ENCODE data around the gene CALML3.

Gene CALML3

GRCh38 chr10:5507649-5508131 lies 17.1 kb upstream of the CALML3 start:
- no peak for DNase-seq (ENCODE audit: low spot score)

DNA sequence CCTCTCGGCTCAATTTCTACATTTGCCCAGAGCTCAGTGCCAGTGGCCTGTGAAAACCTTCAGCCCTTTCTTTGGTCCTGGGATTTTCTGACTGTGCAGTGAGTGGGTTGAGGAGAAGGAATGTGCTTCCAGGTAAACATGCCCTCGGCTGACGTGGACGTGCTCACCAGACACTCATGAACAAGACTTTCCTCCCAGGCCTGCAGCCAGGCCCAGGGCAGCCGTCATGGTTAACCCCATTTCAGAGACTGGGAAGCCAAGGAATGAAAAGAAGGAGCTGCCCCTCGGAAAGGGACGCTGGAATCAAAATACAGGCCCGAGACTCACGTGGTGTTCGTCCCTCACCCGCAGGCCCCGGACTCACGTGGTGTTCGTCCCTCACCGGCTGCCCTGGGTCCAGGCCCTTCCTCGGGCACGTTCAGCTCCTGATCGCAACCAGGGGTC lies 16.6 kb upstream of the CALML3 start:
- DNase-seq (ENCODE audit: low spot score), result no peak

- DNase-seq (ENCODE audit: low spot score), result no peak
Measured at GRCh38 chr10:5508786-5509185, 16.0 kb upstream of the CALML3 start.

GRCh38 chr10:5509236-5509635 lies 15.5 kb upstream of the CALML3 start:
- DNase-seq (ENCODE audit: low spot score), result no peak

DNA sequence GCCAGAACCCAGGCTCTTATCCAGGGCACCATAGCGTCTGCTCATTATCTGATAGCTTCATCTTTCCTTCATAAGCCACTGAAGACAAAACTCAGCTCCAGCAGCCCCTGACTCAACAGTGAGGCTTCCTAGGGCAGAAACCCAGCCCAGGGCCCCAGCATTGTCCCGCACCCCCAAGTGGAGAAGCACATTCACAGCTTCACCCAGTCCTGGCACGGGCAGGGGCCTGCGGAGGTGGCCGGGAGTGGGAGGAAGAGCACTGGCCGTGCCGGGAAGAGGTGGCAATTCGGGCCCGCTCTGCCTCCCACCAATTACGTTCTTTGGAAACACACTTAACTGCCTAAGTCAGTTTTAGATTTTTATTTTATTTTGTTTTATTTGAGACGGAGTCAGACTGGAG lies 15.1 kb upstream of the CALML3 start:
- no peak for DNase-seq (ENCODE audit: low spot score)

DNA sequence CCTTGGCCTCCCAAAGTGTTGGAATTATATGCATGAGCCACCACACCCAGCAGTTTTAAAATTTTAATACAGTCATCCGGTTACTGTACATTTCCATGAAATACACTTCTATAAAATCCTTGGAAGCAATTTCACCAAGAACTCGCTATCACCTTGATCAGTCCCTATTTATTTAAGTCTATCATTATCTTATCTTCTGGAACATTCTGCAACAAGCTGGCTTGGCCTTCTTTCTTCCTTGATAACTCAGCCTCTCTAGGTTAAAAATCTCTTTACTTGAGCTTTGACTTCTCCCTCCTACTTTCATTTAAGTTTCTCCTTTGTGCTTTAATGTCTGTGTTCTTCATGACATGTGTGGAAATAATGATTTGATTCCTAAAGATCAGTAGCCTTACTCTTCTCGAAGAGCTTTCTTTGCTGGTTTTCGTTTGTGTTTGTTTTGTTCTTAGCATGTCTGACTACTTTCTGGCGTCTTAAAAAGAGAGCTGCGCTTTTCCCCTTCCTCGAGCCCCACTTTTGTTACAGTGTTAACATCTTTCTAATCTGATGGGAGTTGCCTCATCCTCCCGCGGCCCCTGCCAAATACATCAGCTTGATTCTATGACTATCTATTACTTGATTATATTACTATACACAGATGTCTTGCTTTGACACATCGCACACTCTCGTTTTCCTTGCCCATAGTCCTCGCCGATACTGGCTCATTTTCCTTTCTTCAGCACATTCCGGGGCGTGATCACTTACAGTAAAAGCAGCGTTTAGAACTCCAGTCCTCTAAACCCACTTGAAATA lies 14.3 kb upstream of the CALML3 start:
- no peak for DNase-seq (ENCODE audit: low spot score)

- DNase-seq (ENCODE audit: low spot score), result no peak
Measured at GRCh38 chr10:5511231-5511884, 13.4 kb upstream of the CALML3 start.

DNA sequence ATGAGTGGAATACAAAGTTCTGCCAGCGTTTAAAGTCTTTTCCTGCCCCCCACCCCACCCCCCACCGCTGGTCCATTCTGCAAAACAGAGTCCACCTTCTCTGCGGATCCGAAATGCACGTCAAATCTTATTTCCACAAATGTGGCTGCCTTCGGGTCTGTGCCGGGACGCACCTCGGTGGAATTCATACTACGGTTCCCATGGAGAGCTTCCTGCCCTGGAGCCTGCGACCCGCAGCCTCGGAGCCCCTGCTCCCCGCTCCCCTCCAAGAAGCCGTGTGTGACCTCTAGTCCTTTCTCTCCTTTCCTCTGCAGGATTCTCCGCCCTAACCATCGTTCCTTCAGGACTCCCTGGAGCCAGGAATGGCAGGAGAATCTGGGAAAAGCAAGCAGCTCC lies 12.9 kb upstream of the CALML3 start:
- no peak for DNase-seq (ENCODE audit: low spot score)

DNA sequence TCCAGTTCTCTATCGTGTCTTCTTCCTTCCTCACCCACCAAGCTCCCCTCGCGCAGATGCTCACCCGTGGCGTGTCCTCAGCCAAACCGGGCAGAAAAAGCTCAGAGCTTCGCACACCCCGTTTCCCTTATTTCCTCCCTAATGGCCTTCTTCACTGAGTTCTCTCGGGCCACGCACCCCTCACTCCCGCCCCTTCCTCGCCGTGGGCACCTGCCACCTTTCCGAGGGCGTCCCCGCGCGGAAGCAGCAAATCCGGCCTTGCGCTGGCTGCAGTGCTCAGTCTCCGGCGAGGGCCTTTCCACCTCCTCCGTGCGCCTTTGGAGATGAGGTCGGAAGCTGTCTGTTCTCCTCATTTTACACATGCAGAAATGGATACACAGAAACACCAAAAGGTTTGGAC lies 12.4 kb upstream of the CALML3 start:
- DNase-seq (ENCODE audit: low spot score), result no peak

DNA sequence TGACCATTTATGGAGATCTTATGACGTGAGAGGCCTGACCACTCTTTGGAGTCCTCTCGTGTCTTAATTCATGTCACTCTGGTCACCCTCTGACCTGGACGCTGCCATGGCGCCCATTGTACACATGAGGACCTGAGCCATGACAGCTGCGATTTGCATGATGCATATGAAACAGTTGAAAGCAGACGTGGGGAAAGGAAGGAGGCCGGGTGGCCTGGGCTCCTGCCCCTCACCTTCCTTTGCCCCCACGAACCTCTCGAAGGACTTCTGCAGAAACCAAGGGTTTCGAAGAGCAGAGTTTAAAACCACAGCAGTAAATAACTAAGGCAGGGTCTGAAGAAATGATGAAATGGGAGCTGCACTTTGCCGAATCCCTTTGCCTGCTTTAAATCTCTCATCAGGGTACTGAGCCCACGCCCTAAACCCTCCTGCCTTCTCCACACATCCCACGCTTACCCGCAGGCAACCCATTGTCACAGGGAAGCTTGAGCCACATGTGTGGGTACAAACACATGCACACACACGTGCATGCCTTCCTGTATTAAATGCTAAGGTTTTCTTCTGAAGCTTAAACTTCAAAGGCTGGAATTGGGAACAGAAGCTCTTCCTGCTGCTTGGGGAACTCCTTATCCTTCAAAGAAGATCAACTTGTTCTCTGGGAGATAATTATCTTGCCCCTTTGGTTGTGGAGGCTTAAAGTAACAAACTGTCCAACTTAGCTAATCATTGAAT lies 11.7 kb upstream of the CALML3 start:
- DNase-seq (ENCODE audit: low spot score), result no peak

DNA sequence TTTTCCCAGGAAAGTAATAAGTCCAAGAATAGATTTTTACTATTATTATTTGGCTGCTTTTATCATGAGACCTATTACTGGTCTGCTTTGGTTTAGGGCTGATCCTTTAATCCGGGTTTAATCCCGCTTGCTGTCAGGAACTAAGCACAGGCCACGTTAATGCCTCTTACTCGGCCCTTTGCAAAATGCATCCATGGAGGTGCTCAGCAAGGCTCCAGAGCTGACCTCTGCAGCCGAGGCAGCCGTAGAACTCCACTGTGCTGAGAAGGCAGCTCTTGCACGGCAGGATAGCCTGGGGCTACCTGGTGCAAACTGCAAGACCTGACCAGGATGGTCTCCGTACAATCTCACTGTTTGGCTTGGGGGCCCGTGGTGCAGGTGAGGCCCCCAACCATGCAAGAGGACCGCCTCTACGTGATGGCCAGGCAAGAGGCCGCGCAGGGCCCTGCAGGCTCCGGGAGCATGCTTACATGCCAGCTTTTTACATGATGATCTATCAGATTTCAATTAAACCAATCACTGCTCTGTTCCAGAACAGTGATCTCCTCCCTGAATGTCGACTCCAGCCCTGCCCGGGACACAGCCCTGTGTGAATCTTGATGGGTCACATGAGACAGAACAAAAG lies 10.4 kb upstream of the CALML3 start:
- DNase-seq (ENCODE audit: low spot score), result no peak

DNA sequence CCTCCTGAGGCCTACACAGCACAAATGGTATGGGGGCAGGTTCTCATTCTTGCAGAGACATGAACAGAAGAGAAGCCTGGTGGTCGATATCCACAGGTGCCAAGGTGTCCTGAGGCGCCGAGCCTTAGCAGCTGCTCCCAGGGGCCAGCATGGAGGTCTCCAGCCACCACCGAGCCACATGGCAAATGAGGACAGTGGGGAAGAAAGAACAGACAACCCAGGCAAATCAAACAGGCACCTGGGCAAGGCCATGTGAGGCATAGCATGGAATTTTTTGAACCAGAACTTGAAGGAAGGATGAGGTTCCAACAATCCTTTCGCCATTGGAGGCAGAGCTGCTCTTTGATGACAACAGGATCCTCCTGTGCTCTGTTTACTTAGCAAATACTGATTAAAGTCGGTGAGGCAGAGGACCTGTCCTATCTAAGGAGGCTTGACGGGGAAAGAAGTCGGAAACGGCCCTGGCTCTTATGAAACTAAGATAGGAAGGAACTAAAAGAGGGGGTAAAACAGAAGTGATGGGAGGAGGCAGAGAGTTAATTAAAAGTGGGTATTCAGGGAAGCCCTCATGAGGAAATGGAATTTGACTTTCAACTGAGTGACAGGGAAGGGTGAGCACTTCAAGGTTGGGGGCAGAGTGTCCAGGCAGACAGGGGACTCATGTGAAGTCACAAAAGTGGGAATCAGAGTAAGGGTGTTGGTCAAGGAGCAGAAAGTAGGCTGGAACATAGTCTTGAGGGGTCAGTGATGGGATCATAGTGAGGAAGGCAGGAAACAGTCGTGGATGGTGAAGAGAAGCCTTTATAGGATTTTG lies 8.6 kb upstream of the CALML3 start:
- DNase-seq (ENCODE audit: low spot score), result no peak

DNA sequence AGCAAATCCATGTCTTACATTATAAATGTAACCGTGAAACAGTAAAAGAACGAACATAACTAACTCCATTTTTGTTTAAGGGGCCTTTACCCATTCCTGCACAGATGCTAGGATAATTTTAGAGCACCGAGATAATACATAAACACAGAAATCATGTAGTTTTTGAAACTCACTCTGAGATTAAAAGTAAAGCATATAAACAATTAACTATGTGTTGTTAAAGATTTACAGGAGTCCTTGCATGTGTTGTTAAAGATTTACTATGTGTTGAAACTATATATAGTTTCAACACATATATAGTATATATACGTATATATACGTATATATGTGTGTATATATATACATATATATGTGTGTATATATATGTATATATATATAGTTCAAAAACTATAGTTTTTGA lies 7.2 kb upstream of the CALML3 start:
- DNase-seq (ENCODE audit: low spot score), result no peak

DNA sequence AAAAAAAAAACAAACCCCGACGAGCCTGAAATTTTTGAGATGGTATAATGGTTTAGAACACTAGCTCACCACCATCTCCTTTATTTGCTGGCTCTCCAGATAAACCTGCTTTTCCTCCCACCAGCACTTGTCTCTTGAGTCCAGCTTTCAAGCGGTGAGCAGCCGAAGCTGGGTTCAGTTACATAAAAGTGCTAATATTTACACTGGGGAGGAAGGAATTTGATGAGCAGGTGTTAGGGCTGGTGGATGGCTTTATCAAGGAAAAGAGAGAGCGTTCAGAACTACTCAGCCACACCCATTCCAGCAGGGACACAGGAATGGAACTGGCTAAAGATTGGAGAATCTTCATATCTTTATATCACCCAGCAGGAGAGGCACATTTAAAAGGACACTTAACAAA lies 6.6 kb upstream of the CALML3 start:
- DNase-seq (ENCODE audit: low spot score), result no peak

- DNase-seq (ENCODE audit: low spot score), result no peak
Measured at GRCh38 chr10:5519054-5519453, 5.7 kb upstream of the CALML3 start.

GRCh38 chr10:5522913-5523560 lies 1.7 kb upstream of the CALML3 start:
- no peak for DNase-seq (ENCODE audit: low spot score)

DNA sequence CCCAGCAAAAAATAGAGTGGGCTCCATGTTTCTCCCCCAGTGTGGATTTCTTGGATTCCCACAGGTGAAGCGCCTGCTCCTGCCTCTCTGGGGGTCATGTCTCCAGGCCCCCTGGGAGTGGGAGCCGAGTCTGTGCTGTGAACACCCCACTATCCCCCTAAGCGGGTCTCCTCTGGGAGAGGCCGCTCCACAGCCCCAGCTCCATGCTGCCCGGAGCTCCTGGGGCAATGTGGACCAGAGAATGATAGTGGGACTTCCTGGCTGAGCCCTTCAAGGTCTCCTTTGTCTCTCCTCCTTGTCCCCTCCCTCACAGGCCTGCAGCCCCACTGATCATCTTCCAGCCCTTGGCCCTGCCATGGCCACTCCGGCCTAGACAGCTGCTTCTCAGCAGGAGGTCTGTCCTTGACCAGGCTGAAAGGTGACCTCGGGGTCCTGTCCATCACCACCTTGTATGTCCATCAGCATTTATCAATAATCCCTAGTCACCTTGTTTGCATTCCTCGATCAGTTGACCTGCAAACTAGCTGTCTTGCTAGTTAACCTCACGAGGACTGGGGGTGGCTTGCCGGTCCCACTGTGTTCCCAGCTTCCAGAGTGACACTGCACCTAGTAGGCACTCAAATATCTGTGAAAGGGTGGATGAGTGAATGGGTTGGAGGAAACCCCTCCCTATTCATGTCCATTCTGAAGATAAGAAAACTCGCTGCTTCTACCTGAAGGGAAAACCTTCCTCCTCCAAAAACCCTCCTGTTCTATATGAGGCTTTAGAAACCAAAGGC lies 776 bp upstream of the CALML3 start:
- no peak for DNase-seq (ENCODE audit: low spot score)

- DNase-seq (ENCODE audit: low spot score), result no peak
Measured at GRCh38 chr10:5525561-5526341, 990 bp downstream of the CALML3 start.

DNA sequence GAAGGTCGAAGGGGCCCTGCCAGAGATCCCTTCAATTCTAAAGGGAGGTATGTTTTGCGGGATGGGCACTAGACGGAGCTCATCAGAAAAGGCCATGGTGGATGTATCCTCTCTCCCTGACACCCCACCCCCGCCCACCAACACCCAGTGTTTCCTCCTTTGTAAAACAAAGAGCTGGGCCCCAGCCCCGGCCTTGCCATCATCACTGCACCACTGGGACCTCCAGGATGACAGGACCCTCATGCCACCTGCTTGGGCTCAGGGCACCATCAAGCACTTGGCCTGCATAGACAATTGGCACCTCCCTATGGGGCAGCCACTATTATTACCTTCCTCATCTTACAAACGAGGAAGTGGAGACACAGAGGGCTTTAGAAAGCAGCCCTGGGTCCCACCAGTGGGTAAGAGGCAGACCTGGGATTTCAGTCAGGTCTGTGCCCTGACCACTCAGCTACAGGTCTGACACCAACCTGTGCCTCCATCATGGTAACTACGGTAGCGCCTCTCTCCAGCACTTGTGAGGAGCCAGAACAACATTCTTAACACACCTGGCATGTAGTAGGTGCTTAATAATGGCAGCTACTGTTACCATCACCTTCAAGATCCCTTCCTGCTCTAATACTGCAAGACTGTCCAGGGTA lies 2.0 kb downstream of the CALML3 start:
- no peak for DNase-seq (ENCODE audit: low spot score)

Data from RKO (cell line).